Type B pancreatic cell (in vitro differentiated cells): ENCODE data around the gene TSC22D3. TPM values are rescaled to one million over a fixed set of nuclear protein-coding genes. Genes with fewer than 3 reads are reported as not detected.

Experiments used
- DNase-seq: peaks from one replicate; pipeline ENCODE4 v3.0.0; 2021; ENCODE audit warnings: mixed read lengths; ENCODE audit not compliant: unreplicated experiment; ENCODE audit errors: extremely low spot score
- H3K27ac Mint-ChIP-seq: 2 replicates; pipeline ENCODE4 v1.8.0; 2021; ENCODE audit warnings: mild to moderate bottlenecking, mixed read lengths
- H3K27me3 Mint-ChIP-seq: 2 replicates; pipeline ENCODE4 v1.8.0; 2021; ENCODE audit warnings: mixed read lengths
- H3K36me3 Mint-ChIP-seq: 2 replicates; pipeline ENCODE4 v1.8.0; 2021; ENCODE audit warnings: mixed read lengths
- H3K4me1 Mint-ChIP-seq: one replicate; pipeline ENCODE4 v1.8.0; 2021; ENCODE audit warnings: mixed read lengths; ENCODE audit not compliant: unreplicated experiment
- H3K4me3 Mint-ChIP-seq: 2 replicates; pipeline ENCODE4 v1.8.0; 2021; ENCODE audit warnings: mild to moderate bottlenecking, mixed read lengths
- H3K9me3 Mint-ChIP-seq: 2 replicates; pipeline ENCODE4 v1.8.0; 2021; ENCODE audit warnings: mixed read lengths
- CTCF ChIP-seq: fragments of 200-600 bp; sonication (generic); conservative IDR thresholded peaks from 2 replicates; pipeline ENCODE4 v1.5.0; 2021; ENCODE audit warnings: antibody characterized with exemption, mild to moderate bottlenecking
- total RNA-seq: library from RNA; stranded (reverse); gene quantifications from 2 replicates; pipeline ENCODE4 v1.2.1, GENCODE V29; 2021; ENCODE audit warnings: low replicate concordance

The TSC22D3 gene
- total RNA-seq, 1 donor from 2014 or later: 34.2 TPM

DNA sequence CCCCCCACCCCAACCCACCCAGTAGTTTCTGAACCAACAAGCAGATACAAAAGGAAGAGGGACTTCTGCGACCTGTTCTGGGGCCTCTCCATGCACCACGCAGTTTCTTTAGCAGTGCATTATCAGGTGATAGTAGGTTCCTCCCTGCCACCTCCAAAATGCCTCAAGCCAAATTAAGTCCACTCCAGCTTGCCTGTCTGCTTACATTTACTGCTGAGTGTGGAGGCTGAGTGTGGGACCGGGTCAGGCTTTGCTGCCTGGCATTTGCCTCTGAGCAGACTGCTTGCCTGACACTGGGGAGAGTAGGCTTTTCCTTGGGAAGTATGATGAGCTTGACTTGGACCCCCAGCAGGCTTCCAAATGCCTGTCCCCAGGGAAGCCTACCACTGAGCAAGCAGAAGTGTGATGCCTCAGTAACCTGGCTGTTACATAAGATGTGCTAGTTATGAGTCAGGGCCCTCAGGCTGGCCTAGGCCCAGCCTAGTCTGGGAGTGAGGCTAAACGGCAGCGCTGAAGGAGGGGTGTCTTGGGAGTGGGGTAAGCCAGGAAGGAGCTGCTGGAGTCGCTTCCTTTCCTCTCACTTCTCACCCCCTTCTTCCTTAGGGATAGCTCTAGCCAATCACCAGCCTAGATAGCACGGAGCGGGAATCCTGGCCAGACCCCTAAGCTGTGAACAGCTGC, 9.0 kb downstream of the TSC22D3 start:
- H3K36me3 Mint-ChIP-seq: no peaks in the 10 kb centered on the region
- H3K27ac Mint-ChIP-seq: no peak overlapping the region
- H3K27me3 Mint-ChIP-seq: peaks cover 16% of the 10 kb centered on the region
- H3K9me3 Mint-ChIP-seq: no peaks in the 10 kb centered on the region
- no peak for TF ChIP-seq CTCF
- no peak for DNase-seq
- no peak overlapping the region for H3K4me3 Mint-ChIP-seq
- no peaks in the 10 kb centered on the region for H3K4me1 Mint-ChIP-seq

- Mint-ChIP-seq H3K4me3 (no peak overlapping the region), H3K4me1 (no peaks in the 10 kb centered on the region), H3K9me3 (no peaks in the 10 kb centered on the region), H3K36me3 (no peaks in the 10 kb centered on the region), H3K27ac (no peak overlapping the region), H3K27me3 (peaks cover 5% of the 10 kb centered on the region)
- no peak for DNase-seq
- no peak for TF ChIP-seq CTCF
Observed at GRCh38 chrX:107764845-107765608, 10.6 kb downstream of the TSC22D3 start.

- Mint-ChIP-seq H3K9me3 (no peaks in the 10 kb centered on the region), H3K27me3 (peaks cover 3% of the 10 kb centered on the region), H3K36me3 (no peaks in the 10 kb centered on the region), H3K4me1 (no peaks in the 10 kb centered on the region), H3K4me3 (no peak overlapping the region), H3K27ac (no peak overlapping the region)
- DNase-seq: no peak
- no peak for TF ChIP-seq CTCF
Observed at GRCh38 chrX:107763647-107764046, 11.9 kb downstream of the TSC22D3 start.

GRCh38 chrX:107760304-107761077, 15.1 kb downstream of the TSC22D3 start:
- H3K4me1 Mint-ChIP-seq: no peaks in the 10 kb centered on the region
- no peak for DNase-seq

More at GRCh38 chrX:107760304-107761077, 15.1 kb downstream of the TSC22D3 start:
- no peak for TF ChIP-seq CTCF
- H3K27ac Mint-ChIP-seq: no peak overlapping the region
- no peak overlapping the region for H3K4me3 Mint-ChIP-seq
- peaks cover 6% of the 10 kb centered on the region for H3K27me3 Mint-ChIP-seq
- H3K36me3 Mint-ChIP-seq: no peaks in the 10 kb centered on the region
- H3K9me3 Mint-ChIP-seq: no peaks in the 10 kb centered on the region
